Effector memory CD4-positive, alpha-beta T cell (primary cell): ENCODE results near the gene VPS26C.

Source experiments
- DNase-seq, 3 donors: peaks; one replicate each; pipeline ENCODE4 v3.0.0-alpha.2; 2020
- H3K27ac ChIP-seq: 2 replicates; pipeline ENCODE4 v1.7.0; 2013; ENCODE audit warnings: mild to moderate bottlenecking, low read length, moderate library complexity; ENCODE audit not compliant: insufficient read depth, poor library complexity, severe bottlenecking
- H3K27me3 ChIP-seq: replicated peaks from 2 replicates; pipeline ENCODE4 v1.7.0; 2013; ENCODE audit warnings: mild to moderate bottlenecking, low read length; ENCODE audit not compliant: insufficient read depth, control insufficient read depth, poor library complexity, severe bottlenecking
- H3K36me3 ChIP-seq: 2 replicates; pipeline ENCODE4 v1.7.0; 2013; ENCODE audit warnings: mild to moderate bottlenecking, low read length, moderate library complexity; ENCODE audit not compliant: control insufficient read depth, insufficient read depth
- H3K4me1 ChIP-seq: 2 replicates; pipeline ENCODE4 v1.7.0; 2013; ENCODE audit warnings: low read length, mild to moderate bottlenecking; ENCODE audit not compliant: control insufficient read depth, insufficient read depth, poor library complexity, severe bottlenecking
- H3K4me3 ChIP-seq: 2 replicates; pipeline ENCODE4 v1.7.0; 2013; ENCODE audit warnings: low read length, low read depth, mild to moderate bottlenecking; ENCODE audit not compliant: insufficient read depth, poor library complexity, severe bottlenecking
- H3K9me3 ChIP-seq: 2 replicates; pipeline ENCODE4 v1.7.0; 2013; ENCODE audit warnings: mild to moderate bottlenecking, low read length, moderate library complexity; ENCODE audit not compliant: control insufficient read depth

VPS26C gene

GRCh38 chr21:37206496-37206895 lies 60.6 kb downstream of the VPS26C start:
- Histone ChIP-seq H3K36me3 (peaks cover 12% of the 10 kb centered on the region), H3K27me3 (no peaks in the 10 kb centered on the region), H3K4me1 (no peaks in the 10 kb centered on the region), H3K9me3 (no peaks in the 10 kb centered on the region), H3K27ac (no peak overlapping the region), H3K4me3 (no peak overlapping the region)
- no peak for DNase-seq

- Histone ChIP-seq H3K27me3 (no peaks in the 10 kb centered on the region), H3K4me1 (no peaks in the 10 kb centered on the region), H3K9me3 (no peaks in the 10 kb centered on the region), H3K36me3 (peaks cover 20% of the 10 kb centered on the region), H3K27ac (no peak overlapping the region), H3K4me3 (no peak overlapping the region)
- no peak for DNase-seq
These were observed 62.6 kb downstream of the VPS26C start for GRCh38 chr21:37204580-37204979.

- Histone ChIP-seq H3K36me3 (peaks cover 31% of the 10 kb centered on the region), H3K27ac (no peak overlapping the region)
- no peak for DNase-seq
These were observed 64.7 kb downstream of the VPS26C start for GRCh38 chr21:37202221-37203110.

GRCh38 chr21:37200641-37201480 lies 66.3 kb downstream of the VPS26C start:
- H3K4me3 ChIP-seq: no peak overlapping the region
- peaks cover 38% of the 10 kb centered on the region for H3K36me3 ChIP-seq
- no peak for DNase-seq

More at GRCh38 chr21:37202221-37203110, 64.7 kb downstream of the VPS26C start:
- H3K27me3 ChIP-seq: no peaks in the 10 kb centered on the region
- no peaks in the 10 kb centered on the region for H3K9me3 ChIP-seq
- H3K4me1 ChIP-seq: no peaks in the 10 kb centered on the region
- no peak overlapping the region for H3K4me3 ChIP-seq

GRCh38 chr21:37199057-37199924 lies 67.8 kb downstream of the VPS26C start:
- no peaks in the 10 kb centered on the region for H3K4me1 ChIP-seq
- no peak for DNase-seq
- peaks cover 51% of the 10 kb centered on the region for H3K36me3 ChIP-seq
- H3K27ac ChIP-seq: no peak overlapping the region
- no peak overlapping the region for H3K4me3 ChIP-seq
- H3K9me3 ChIP-seq: no peaks in the 10 kb centered on the region
- no peaks in the 10 kb centered on the region for H3K27me3 ChIP-seq

More at GRCh38 chr21:37200641-37201480, 66.3 kb downstream of the VPS26C start:
- Histone ChIP-seq H3K4me1 (no peaks in the 10 kb centered on the region), H3K9me3 (no peaks in the 10 kb centered on the region), H3K27ac (no peak overlapping the region), H3K27me3 (no peaks in the 10 kb centered on the region)

GRCh38 chr21:37197746-37198145 lies 69.4 kb downstream of the VPS26C start:
- Histone ChIP-seq H3K4me3 (no peak overlapping the region), H3K27ac (no peak overlapping the region), H3K4me1 (no peaks in the 10 kb centered on the region), H3K27me3 (no peaks in the 10 kb centered on the region), H3K36me3 (peaks cover 60% of the 10 kb centered on the region), H3K9me3 (no peaks in the 10 kb centered on the region)
- DNase-seq: no peak

GRCh38 chr21:37196847-37197246 lies 70.3 kb downstream of the VPS26C start:
- Histone ChIP-seq H3K4me1 (no peaks in the 10 kb centered on the region), H3K9me3 (no peaks in the 10 kb centered on the region), H3K36me3 (peaks cover 63% of the 10 kb centered on the region), H3K27ac (no peak overlapping the region), H3K27me3 (no peaks in the 10 kb centered on the region), H3K4me3 (no peak overlapping the region)
- DNase-seq: no peak

GRCh38 chr21:37195610-37196009 lies 71.5 kb downstream of the VPS26C start:
- no peaks in the 10 kb centered on the region for H3K27me3 ChIP-seq
- DNase-seq: no peak
- H3K36me3 ChIP-seq: peaks cover 68% of the 10 kb centered on the region
- H3K4me1 ChIP-seq: no peaks in the 10 kb centered on the region
- no peaks in the 10 kb centered on the region for H3K9me3 ChIP-seq
- no peak overlapping the region for H3K27ac ChIP-seq
- no peak overlapping the region for H3K4me3 ChIP-seq

GRCh38 chr21:37195059-37195458 lies 72.1 kb downstream of the VPS26C start:
- Histone ChIP-seq H3K27me3 (no peaks in the 10 kb centered on the region), H3K4me1 (no peaks in the 10 kb centered on the region), H3K27ac (no peak overlapping the region), H3K9me3 (no peaks in the 10 kb centered on the region), H3K36me3 (peaks cover 68% of the 10 kb centered on the region), H3K4me3 (no peak overlapping the region)
- DNase-seq: no peak
